ENCODE results near the gene NRXN3. TPM values are rescaled to one million over a fixed set of nuclear protein-coding genes. Genes with fewer than 3 reads are reported as not detected.

Gene NRXN3
- total and polyA plus RNA-seq, 2 of the 4 experiments (the other 2 are of a cell fraction), result 4.8 to 25.1 TPM

DNA sequence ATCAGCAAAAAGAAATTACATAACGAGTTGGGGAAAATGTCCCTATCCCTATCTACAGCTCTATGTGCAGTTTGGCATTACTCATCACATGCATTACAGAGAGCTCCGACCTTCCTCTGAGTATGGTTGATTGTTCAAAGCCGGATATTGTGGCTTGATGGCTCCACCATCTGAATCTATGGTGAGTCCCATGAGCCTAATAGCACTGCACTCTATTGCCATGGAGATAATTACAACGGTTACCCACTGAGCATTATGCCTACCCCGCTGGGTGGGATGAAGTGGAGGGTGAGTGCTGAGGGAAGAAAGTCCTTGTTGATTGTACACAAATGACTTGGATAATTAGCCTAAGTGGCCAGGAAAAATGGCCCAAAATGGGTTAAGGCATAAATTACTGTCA lies 800.5 kb downstream of the NRXN3 start:
- Histone ChIP-seq H3K27me3 (ENCODE audit: control insufficient read depth, insufficient read depth, low read length) (no peaks in the 10 kb centered on the region), H3K79me1 (ENCODE audit: low read depth in 1 of 2, low read length in 2 of 2) (no peaks in the 10 kb centered on the region; a peak in 1 of 4 replicates), H3K9me1 (ENCODE audit: insufficient read depth, low read length) (peaks cover 7% of the 10 kb centered on the region), H2AK5ac (ENCODE audit: low read depth, low read length) (no peak overlapping the region), H3K4me1 (ENCODE audit: control insufficient read depth, insufficient read depth, low read length) (peaks cover 7% of the 10 kb centered on the region; the same call in 1 of the 2 replicates), H3K4me2 (ENCODE audit: low read depth, low read length) (no peak overlapping the region), H2BK5ac (ENCODE audit: low read depth, low read length, poor library complexity, severe bottlenecking) (no peak overlapping the region), H2AK9ac (replicated peaks; ENCODE audit: low read depth, low read length, poor library complexity) (no peak overlapping the region), H3K18ac (ENCODE audit: low read depth, low read length) (no peak overlapping the region), H3K4me3 (ENCODE audit: insufficient read depth, low read depth, low read length) (no peak overlapping the region), H3K23ac (ENCODE audit: low read depth, low read length) (no peak overlapping the region), H3K14ac (replicated peaks; ENCODE audit: low read depth, low read length) (no peak overlapping the region), H4K91ac (ENCODE audit: insufficient read depth, low read depth, low read length) (no peak overlapping the region), H2AFZ (replicated peaks; ENCODE audit: low read length, poor library complexity) (no peak overlapping the region), H4K8ac (ENCODE audit: low read depth in 2 of 2, low read length in 2 of 2) (no peak overlapping the region; a peak in 1 of 4 replicates), H2BK15ac (ENCODE audit: low read depth, low read length) (no peak overlapping the region), H2BK20ac (ENCODE audit: low read depth, low read length) (no peak overlapping the region; the same call in 1 of the 2 replicates), H4K5ac (ENCODE audit: low read depth, low read length) (no peak overlapping the region), H3K56ac (ENCODE audit: extremely low read depth, insufficient read depth, low read length) (no peak overlapping the region), H3K9ac (ENCODE audit: low read depth, low read length) (no peak overlapping the region), H3K9me3 (ENCODE audit: control insufficient read depth, insufficient read depth, low read length) (no peaks in the 10 kb centered on the region), H2BK120ac (ENCODE audit: low read depth, low read length) (no peak overlapping the region), H3K36me3 (ENCODE audit: control insufficient read depth, insufficient read depth, low read length) (no peaks in the 10 kb centered on the region), H4K20me1 (ENCODE audit: insufficient read depth, low read length) (no peaks in the 10 kb centered on the region), H3K27ac (ENCODE audit: insufficient read depth, low read length) (no peak overlapping the region), H3K4ac (ENCODE audit: low read depth, low read length) (no peak overlapping the region)
- no CpG with 5 or more reads among the region's 5 CpGs for WGBS, 2 experiments (ENCODE audit: extremely low coverage in 2 of 2, insufficient read length in 1 of 2)
- in situ Hi-C loops (cut with MboI; ENCODE audit: low sequenced_read_pairs) (loop anchor here (25.0 kb wide), 2 partner anchors 1067 to 1892 kb away; no protein-coding TSS in a partner anchor), dilution Hi-C loops (cut with HindIII; ENCODE audit: low sequenced_read_pairs, unreplicated experiment) (no loop called here), intact Hi-C loops (cut with micrococcal nuclease) (loop anchor here (5.0 kb wide), 1 partner anchor 572 kb away; no protein-coding TSS in a partner anchor)
- DNase-seq, result no peak
- no TSS peak for BruUV-seq (replicated peaks)
- TF ChIP-seq MXI1 (IDR thresholded peaks at IDR 0.05; ENCODE audit: borderline replicate concordance, low read depth, low read length), result no peak
- no peak for TF ChIP-seq CTCF (conservative IDR thresholded peaks at IDR 0.05; ENCODE audit: low read depth, low read length)
- no peak for TF ChIP-seq RCOR1 (IDR thresholded peaks at IDR 0.05; ENCODE audit: insufficient replicate concordance, low read length)
- no peak for TF ChIP-seq NFE2L2 (IDR thresholded peaks at IDR 0.05; ENCODE audit: low read depth, low read length)
- no peak for TF ChIP-seq BHLHE40 (IDR thresholded peaks at IDR 0.05; ENCODE audit: low read depth, low read length)
- TF ChIP-seq ELK1 (IDR thresholded peaks at IDR 0.05; ENCODE audit: borderline replicate concordance, low read depth, low read length), result no peak
- no peak for TF ChIP-seq MAZ (IDR thresholded peaks at IDR 0.05; ENCODE audit: borderline replicate concordance, low read depth, low read length)
- ATAC-seq (ENCODE audit: low read depth), result no peak
- ChIA-PET CTCF (interaction anchor here (0.7 kb wide), 1 partner anchor 840 kb away, joined by 3 read pairs; no protein-coding TSS in a partner anchor), POLR2A (ENCODE audit: unreplicated experiment) (no interaction called here)

Data from IMR-90 (cell line).